ENCODE data around the gene MCEMP1.

DNA sequence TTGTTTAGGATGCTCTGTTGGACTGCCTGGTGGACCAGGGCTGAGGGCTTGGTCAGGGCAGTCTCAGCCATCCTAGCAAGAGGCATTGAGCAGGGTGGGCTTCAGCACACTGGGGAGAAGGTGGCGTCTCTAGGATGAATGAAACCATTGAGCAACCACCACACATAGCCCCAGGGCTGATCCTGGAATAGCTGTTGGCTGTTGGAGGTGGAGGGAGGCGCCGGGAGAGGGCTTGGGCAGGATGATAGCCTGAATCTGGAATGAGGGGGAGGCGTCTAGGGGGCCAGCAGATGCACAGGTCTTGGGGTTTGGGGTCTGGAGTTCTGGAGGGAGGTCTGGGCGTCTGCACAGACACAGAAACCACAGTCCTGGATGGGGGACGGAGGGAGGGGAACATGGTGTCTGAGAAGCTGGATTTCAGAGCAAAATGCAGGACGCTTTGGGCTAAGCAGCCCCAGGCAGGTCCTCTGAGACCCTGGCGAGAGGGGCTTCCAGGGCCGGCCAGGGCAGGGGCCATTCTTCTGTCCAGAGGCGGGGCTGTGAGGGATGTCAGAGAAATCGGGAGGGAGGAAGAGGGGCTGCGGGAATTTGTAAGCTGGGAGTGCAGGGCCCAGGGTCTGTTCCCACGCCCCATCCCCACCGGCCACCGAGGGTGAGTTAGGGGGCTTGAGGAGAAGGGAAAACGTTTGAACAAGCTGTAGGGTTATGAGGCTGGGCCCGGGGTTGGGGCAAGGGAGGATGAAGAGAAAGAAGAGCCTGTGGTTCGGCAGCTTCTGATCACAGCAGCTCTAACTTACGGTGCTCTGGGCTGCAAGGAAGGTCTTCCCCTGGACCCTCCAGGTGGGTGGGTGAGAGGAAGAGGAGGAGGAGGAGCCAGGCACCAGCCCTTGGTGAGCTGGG is 8.9 kb downstream of the MCEMP1 start:
- TF ChIP-seq, protein P1, sequence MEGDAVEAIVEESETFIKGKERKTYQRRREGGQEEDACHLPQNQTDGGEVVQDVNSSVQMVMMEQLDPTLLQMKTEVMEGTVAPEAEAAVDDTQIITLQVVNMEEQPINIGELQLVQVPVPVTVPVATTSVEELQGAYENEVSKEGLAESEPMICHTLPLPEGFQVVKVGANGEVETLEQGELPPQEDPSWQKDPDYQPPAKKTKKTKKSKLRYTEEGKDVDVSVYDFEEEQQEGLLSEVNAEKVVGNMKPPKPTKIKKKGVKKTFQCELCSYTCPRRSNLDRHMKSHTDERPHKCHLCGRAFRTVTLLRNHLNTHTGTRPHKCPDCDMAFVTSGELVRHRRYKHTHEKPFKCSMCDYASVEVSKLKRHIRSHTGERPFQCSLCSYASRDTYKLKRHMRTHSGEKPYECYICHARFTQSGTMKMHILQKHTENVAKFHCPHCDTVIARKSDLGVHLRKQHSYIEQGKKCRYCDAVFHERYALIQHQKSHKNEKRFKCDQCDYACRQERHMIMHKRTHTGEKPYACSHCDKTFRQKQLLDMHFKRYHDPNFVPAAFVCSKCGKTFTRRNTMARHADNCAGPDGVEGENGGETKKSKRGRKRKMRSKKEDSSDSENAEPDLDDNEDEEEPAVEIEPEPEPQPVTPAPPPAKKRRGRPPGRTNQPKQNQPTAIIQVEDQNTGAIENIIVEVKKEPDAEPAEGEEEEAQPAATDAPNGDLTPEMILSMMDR (IDR thresholded peaks at IDR 0.05) = no peak
- TF ChIP-seq EZH2 (IDR thresholded peaks at IDR 0.05) = no peak

Data from neural progenitor cell (in vitro differentiated cells).